GM18868 (cell line): Measurements from ENCODE around the gene ERCC2.
"Not testable (repeated sequence)": the region's sequence is repeated elsewhere in the genome, so short reads cannot be mapped to it uniquely, and the experiment has no call there.

ENCODE experiments used
- ATAC-seq: cut with Tn5 transposase; IDR thresholded peaks from one replicate; pipeline ENCODE4 v1.9.1; 2021; ENCODE audit warnings: mild to moderate bottlenecking, moderate library complexity; ENCODE audit not compliant: unreplicated experiment

ERCC2 gene

GRCh38 chr19:45370410-45371204, at the start of gene ERCC2:
Gene ERCC2 (minus strand): TSS chr19:45370573. CDS start chr19:45370540, 33 bp downstream.
- peak; percentile 95 for ATAC-seq

- no peak for ATAC-seq
Observed at GRCh38 chr19:45419895-45420294, 49.5 kb upstream of the ERCC2 start.

GRCh38 chr19:45419396-45419795, 49.0 kb upstream of the ERCC2 start:
- peak; percentile 64 for ATAC-seq

GRCh38 chr19:45418802-45419201, 48.4 kb upstream of the ERCC2 start:
- no peak for ATAC-seq

DNA sequence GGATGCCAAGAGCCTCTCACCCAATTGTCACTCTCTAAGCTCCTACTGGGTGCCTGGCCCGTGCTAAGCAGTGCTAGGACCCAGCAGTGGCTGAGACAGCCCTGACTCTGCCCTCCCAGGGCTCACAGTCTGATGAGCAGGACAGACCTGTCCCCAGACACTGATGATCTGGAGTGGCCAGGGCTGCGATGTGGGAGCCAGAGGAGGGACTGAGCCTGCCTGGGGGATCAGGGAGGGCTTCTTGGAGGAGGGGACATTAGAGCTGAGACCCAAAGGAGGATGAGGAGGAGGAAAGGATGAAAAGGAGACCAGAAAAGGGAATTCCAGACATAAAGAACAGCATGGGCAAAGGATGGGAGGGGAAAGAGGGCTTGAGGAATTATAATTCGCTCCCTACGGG, 46.8 kb upstream of the ERCC2 start:
- ATAC-seq = no peak

DNA sequence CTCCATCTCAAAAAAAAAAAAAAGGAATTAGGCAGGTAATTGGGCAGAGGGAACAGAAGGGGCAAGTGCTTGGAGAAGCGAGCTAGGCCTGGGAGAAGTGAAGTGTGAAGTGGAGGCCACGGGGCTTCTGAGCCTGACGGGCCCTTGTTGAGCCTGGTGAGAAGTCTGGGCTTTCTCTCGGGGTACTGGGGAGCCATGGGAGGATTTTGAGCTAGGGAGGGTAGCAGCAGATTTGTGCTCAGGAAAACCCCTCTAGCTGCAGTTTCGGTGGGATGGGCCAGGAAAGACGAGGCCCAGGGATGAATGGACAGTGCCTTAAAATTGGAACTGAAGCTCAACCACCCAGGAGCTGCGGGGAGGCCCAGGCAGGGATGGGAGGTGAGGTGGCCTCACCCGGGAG, 44.1 kb upstream of the ERCC2 start:
- ATAC-seq = no peak

DNA sequence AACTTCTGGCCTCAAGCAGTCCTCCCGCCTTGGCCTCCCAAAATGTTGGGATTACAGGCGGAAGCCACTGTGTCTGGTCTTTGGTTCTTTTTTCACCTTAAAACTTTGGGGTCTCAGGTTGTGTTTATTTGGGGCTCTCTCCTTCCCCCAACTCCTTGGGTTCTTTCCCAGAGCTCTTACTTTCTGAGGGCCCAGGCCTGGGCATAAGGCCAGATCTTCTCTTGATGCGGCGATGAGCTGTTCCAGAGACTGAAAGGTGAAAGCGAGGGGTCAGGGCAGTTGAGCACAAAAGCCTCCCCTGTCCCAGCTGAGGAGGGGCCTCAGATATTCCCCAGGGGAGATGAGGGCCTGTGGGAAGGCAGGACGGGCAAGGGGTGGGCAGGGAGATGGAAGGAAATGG, 43.1 kb upstream of the ERCC2 start:
- ATAC-seq = no peak

DNA sequence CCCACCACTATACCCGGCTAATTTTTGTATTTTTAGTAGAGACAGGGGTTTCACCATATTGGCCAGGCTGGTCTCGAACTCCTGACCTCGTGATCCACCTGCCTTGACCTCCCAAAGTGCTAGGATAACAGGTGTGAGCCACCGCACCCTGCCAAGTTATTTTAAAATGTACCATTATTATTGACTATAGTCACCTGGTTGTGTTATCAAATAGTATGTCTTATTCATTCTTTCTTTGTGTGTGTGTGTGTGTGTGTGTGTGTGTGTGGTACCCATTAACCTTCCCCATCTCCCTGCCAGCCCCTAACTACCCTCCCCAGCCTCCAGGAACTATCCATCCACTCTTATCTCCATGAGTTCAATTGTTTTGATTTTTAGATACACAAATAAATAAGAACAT, 40.0 kb upstream of the ERCC2 start:
- ATAC-seq = not testable (repeated sequence)

GRCh38 chr19:45409557-45409920, 39.2 kb upstream of the ERCC2 start:
- ATAC-seq = no peak

GRCh38 chr19:45408830-45409556, 38.6 kb upstream of the ERCC2 start:
- no peak for ATAC-seq

DNA sequence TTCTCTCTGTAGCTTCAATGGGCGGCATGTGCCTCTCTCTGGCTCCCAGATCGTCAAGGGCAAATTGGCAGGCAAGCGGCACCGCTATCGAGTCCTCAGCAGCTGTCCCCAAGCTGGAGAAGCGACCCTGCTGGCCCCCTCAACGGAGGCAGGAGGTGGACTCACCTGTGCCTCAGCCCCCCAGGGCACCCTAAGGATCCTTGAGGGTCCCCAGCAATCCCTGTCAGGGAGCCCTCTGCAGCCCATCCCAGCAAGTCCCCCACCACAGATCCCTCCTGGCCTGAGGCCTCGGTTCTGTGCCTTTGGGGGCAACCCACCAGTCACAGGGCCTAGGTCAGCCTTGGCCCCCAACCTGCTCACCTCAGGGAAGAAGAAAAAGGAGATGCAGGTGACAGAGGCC, 37.7 kb upstream of the ERCC2 start:
- ATAC-seq = no peak

DNA sequence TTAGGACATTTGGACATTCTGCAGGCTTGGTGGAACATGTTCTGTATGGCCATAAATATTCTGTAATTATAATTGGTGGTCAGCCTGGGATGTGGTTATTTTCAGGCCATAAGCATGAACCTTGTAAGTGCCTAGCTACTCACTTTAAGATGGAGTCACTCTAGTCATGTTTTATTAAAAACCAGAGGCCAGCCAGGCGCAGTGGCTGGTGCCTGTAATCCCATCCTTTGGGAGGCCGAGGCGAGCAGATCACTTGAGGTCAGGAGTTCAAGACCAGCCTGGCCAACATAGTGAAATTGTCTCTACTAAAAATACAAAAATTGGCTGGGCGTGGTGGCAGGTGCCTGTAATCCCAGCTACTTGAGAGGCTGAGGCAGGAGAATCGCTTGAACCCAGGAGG, 37.2 kb upstream of the ERCC2 start:
- ATAC-seq = not testable (repeated sequence)

GRCh38 chr19:45407091-45407375, 36.7 kb upstream of the ERCC2 start:
- no peak for ATAC-seq

GRCh38 chr19:45406226-45407090, 36.1 kb upstream of the ERCC2 start, which contains the start of gene POLR1G:
Gene POLR1G (plus strand): TSS chr19:45406644. CDS start chr19:45406697, 53 bp downstream.
- peak; percentile 70 for ATAC-seq

- ATAC-seq = peak; percentile 48
Observed at GRCh38 chr19:45405435-45406225, 35.3 kb upstream of the ERCC2 start.

DNA sequence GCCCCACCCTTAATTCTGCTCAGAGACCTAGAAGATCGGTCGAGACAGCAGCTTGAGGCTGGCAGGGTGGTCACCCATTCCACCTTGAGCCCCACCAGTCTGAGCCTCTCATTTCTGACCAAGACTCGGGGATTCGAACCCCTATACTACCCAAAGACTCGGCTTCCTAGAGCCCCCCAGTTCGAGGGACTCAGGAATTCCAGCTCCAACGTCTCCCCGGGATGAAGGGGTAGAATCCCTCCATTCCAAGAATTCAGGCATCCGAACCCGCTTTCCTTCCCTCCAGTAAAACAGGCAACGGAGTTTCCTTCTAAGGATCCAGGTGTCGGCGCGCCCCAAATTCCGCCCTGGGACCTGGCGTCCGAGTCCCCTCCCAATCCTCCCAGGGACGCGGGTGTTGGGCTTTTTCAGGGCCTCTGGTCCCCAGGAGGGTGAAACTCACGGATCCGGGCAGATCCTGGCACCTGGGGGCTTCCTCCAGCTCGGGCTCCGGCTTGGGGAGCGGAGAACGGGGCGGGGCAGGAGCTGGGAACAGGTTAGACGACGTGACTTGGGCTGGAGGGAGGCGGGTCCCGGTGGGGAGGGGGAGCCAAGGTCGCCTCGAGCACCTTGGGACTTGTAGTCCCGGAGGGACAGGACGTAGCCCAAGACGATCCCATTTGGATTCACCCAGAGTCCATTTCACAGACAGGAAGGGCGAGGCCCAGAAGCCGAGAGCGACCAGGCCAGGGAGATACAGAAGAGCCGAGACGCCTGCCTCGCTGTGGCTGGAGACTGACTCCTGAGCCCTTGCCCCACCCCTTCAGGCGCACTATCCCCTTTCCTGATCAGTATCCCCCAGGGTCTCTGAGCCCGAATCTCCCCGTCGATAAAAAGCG, 34.4 kb upstream of the ERCC2 start, which contains the start of gene PPP1R13L:
Gene PPP1R13L (minus strand): TSS at position 513 of the 878 bp plus-strand sequence. CDS start 6,751 bp downstream, outside the sequence.
- no peak for ATAC-seq

DNA sequence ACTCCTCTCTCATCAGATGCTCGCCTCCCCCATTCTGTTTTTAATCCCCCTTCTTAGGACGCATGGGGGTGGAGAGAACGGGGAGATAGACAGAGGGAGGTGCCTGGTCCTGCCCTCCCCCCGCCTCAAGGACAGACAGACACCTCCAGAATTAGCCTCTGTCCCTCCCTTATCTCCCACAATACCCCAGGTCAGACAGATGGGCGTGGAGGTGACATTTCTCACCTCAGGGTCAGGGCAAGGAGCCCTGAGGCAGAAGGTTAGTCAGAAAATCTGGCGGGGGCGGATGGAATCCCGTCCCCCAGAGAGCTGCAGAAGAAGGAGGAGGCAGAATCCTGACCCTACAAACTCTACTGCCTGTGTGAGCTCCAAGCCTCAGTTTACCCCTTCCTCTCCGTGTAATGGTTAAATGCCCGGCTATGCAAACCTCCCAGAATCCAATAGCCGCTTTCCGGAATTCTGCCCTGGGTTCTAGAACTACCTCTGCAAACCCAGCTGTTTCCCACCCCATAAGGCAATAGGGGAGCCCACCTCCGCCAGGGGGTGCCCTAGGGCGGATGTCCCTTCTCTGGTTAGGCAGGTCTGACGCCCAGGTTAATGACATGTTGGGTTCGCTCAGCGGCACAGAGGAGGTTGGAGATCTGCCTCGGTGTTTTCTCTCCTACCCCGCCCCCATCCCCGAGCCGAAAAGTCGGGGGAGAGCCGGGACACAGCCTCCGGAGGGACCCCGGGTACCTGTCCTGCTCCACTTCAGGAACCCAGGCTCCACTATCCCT, 33.6 kb upstream of the ERCC2 start:
- ATAC-seq = no peak

DNA sequence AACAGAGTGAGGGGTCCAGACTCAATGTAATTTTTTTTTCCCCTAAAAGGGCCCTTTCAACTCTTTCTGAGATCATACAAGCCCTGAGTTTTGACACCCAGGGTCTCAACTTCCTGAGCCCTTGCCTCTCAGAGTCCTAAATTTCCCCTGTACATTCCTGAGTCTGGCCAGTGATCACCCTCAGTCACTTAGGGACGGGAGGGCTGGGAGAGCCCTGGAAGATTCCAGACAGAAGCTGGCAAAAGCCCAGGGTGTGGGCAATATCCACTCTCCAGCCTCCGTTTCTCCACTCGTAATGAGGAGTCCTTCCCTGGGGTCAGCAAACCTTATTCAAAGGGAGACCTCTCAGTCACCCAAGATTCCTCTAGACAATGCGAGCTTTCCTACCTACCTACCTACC, 32.9 kb upstream of the ERCC2 start:
- no peak for ATAC-seq
